ENCODE measurements around the gene CADPS. TPM values are rescaled to one million over a fixed set of nuclear protein-coding genes. Genes with fewer than 3 reads are reported as not detected.
A peak's percentile ranks its signal among the peaks of the same experiment; 100 is the strongest.

CADPS gene
- 57.8 and 63.8 TPM in 2 replicates for total RNA-seq
- 49.2 and 53.9 TPM in 2 replicates for polyA plus RNA-seq

DNA sequence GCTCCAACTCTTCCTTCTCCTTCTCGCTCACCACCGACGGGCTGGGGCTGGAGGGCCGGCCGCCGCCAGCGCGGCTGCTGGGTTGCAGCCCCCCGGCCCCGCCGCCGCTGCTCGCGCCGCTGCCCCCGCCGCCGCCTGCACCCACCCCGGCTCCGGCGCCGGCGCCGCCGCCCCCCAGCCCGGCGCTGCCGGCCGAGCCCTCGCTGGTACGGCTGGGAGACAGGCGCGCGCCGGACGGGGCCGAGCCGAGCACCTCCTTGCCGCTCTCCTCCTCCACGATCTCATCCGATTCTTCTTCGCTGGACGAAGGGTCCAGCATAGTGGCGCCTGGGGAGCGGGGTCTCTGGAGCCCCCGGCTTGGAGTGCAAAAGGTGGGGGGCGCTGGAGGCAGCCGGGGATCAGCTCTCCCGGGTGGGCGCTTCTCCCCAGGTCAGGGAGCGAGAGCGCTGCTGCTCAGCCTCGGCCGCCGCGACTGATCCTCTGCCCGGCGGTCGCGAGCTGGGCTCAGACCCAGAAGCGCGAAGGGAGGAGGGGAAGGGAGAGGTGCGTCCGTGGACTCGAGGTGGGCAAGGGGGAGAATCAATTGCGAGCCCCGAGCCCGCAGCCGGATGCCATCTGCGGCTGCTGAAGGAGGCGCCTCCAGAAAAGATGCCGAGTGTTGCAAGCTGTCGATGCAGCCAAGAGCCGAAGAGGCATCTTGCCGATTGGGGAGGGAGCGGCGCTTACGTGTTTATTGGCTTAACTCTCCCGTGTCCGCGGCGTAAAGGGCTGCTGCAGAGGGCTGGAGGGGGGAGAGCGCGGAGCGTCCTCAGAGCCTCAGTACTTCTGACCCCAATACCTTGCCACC, at the start of gene CADPS:
Gene CADPS, minus strand, starts transcription at position 706 of the 847 bp plus-strand sequence. Its CDS starts 387 bp downstream, at position 319.
- DNase-seq (ENCODE audit: low read depth in 1 of 2, low spot score in 1 of 2): peak in 1 of 2 donors; percentile 80
- peak within 1 kb of the TSS; percentile 92 for H3K4me3 ChIP-seq
- H3K27ac ChIP-seq: peak within 1 kb of the TSS; percentile 91
- peaks cover 26% of the 10 kb centered on the region for H3K4me1 ChIP-seq (ENCODE audit: low read depth)
- TF ChIP-seq, protein P1, sequence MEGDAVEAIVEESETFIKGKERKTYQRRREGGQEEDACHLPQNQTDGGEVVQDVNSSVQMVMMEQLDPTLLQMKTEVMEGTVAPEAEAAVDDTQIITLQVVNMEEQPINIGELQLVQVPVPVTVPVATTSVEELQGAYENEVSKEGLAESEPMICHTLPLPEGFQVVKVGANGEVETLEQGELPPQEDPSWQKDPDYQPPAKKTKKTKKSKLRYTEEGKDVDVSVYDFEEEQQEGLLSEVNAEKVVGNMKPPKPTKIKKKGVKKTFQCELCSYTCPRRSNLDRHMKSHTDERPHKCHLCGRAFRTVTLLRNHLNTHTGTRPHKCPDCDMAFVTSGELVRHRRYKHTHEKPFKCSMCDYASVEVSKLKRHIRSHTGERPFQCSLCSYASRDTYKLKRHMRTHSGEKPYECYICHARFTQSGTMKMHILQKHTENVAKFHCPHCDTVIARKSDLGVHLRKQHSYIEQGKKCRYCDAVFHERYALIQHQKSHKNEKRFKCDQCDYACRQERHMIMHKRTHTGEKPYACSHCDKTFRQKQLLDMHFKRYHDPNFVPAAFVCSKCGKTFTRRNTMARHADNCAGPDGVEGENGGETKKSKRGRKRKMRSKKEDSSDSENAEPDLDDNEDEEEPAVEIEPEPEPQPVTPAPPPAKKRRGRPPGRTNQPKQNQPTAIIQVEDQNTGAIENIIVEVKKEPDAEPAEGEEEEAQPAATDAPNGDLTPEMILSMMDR (IDR thresholded peaks at IDR 0.05; ENCODE audit: low read depth, low read length): no peak
- H3K36me3 ChIP-seq: no peaks in the 10 kb centered on the region
- no peaks in the 10 kb centered on the region for H3K9me3 ChIP-seq (ENCODE audit: low read depth)
- no peaks in the 10 kb centered on the region for H3K27me3 ChIP-seq

DNA sequence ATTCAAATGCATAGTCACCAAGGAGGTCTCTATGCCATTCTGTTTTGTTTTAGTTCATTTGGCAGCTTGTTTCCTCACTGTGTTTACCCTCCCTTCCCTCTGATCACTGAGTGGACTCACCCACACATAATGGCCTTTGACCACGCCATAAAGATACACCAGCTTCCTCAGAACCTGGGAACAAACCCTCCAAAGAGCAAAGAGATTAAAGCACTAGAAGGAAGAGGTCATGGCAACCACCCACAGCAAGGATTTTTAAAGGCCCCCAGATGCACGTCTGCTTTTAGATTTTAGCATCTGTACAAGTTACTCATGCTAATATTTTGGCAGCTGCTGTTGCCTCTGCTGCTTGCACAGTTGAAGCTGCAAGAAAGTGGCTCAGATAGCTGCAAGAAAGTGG, 47.9 kb upstream of the CADPS start:
- no peaks in the 10 kb centered on the region for H3K4me1 ChIP-seq (ENCODE audit: low read depth)
- H3K9me3 ChIP-seq (ENCODE audit: low read depth): no peaks in the 10 kb centered on the region
- H3K4me3 ChIP-seq: no peak overlapping the region
- H3K27ac ChIP-seq: no peak overlapping the region
- no peak for DNase-seq (ENCODE audit: low read depth in 1 of 2, low spot score in 1 of 2)
- TF ChIP-seq, protein P1 (IDR thresholded peaks at IDR 0.05; ENCODE audit: low read depth, low read length): no peak
- H3K27me3 ChIP-seq: no peaks in the 10 kb centered on the region
- H3K36me3 ChIP-seq: no peaks in the 10 kb centered on the region

DNA sequence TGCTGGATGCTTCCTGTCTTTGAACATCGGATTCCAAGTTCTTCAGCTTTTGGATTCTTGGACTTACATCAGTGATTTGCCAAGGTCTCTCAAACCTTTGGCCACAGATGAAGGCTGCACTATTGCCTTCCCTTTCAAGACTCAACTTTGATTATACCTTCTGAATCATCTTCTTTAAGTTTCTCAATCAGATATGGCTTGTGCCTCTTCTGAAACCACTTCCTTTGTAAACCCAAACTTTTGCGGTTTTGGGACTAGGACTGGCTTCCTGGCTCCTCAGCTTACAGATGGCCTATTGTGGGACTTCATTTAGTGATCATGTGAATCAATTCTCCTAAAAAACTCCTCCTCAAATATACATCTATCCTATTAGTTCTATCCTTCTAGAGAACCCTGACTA, 47.1 kb upstream of the CADPS start:
- TF ChIP-seq, protein P1 (IDR thresholded peaks at IDR 0.05; ENCODE audit: low read depth, low read length): no peak
- no peaks in the 10 kb centered on the region for H3K36me3 ChIP-seq
- no peak overlapping the region for H3K27ac ChIP-seq
- H3K4me1 ChIP-seq (ENCODE audit: low read depth): no peaks in the 10 kb centered on the region
- H3K9me3 ChIP-seq (ENCODE audit: low read depth): no peaks in the 10 kb centered on the region
- no peaks in the 10 kb centered on the region for H3K27me3 ChIP-seq
- peak in 1 of 2 donors; percentile 1 for DNase-seq (ENCODE audit: low read depth in 1 of 2, low spot score in 1 of 2)
- H3K4me3 ChIP-seq: no peak overlapping the region

DNA sequence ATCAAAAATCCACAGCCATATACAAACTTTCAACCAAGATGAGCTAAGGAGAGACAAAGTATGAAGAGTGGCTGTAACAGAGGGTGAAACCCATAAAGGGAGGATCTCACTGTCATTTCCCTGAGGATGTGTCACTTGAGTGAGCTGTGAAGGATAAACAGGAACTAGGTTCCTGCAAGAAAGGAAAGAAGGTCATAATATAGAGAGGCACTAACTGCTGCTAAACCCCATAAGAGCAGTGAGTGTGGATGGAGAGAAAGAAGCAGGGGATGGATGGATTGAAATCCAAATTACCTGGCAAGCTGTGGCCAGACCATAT, 45.2 kb upstream of the CADPS start:
- no peak overlapping the region for H3K27ac ChIP-seq
- no peak for DNase-seq (ENCODE audit: low read depth in 1 of 2, low spot score in 1 of 2)
- TF ChIP-seq, protein P1 (IDR thresholded peaks at IDR 0.05; ENCODE audit: low read depth, low read length): no peak
- H3K36me3 ChIP-seq: no peaks in the 10 kb centered on the region
- no peaks in the 10 kb centered on the region for H3K27me3 ChIP-seq
- no peaks in the 10 kb centered on the region for H3K9me3 ChIP-seq (ENCODE audit: low read depth)
- H3K4me1 ChIP-seq (ENCODE audit: low read depth): no peaks in the 10 kb centered on the region
- no peak overlapping the region for H3K4me3 ChIP-seq

DNA sequence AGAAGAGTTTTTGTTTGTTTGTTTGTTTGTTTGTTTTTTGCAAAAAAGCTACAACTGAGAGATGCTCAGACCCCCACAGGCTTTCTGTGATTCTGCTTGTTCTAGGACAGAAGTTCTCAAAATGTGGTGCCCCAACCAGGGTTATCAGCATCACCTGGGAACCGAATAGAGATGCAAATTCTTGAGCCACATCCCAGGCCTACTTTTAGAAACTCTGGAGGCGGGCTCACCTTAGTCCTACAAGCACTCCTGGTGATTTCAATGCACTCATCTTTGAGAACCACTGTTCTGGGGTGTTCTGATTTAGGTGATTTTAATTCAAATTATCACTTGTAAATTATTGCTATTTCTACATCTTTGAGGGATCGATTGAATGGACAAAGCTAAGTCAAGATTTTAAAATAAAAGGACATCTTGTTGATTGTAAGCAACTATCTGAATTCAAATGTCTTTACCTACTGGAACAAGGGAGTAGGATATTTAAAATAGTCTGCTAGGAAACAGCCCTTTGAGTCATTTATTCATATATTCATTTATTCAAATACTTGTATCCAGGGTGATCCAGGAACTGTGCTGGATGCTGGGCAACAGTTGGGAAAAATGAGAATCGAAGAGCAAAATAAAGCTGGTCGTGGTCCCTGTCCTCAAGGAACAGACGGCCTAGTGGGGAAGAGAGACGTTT, 44.7 kb upstream of the CADPS start:
- H3K4me3 ChIP-seq: no peak overlapping the region
- no peaks in the 10 kb centered on the region for H3K9me3 ChIP-seq (ENCODE audit: low read depth)
- no peak for DNase-seq (ENCODE audit: low read depth in 1 of 2, low spot score in 1 of 2)
- no peaks in the 10 kb centered on the region for H3K27me3 ChIP-seq
- H3K27ac ChIP-seq: no peak overlapping the region
- no peaks in the 10 kb centered on the region for H3K36me3 ChIP-seq
- no peaks in the 10 kb centered on the region for H3K4me1 ChIP-seq (ENCODE audit: low read depth)
- TF ChIP-seq, protein P1 (IDR thresholded peaks at IDR 0.05; ENCODE audit: low read depth, low read length): no peak
